ENCODE data around the gene CFAP57. TPM values are rescaled to one million over a fixed set of nuclear protein-coding genes. Genes with fewer than 3 reads are reported as not detected.

CFAP57 gene
- total RNA-seq, 1 donor from 2014 or later = 0.86 TPM

GRCh38 chr1:43153443-43153842 is 18.7 kb upstream of the CFAP57 start:
- H3K27me3 Mint-ChIP-seq (ENCODE audit: low read depth) = peaks cover 3% of the 10 kb centered on the region
- H3K9me3 Mint-ChIP-seq = no peaks in the 10 kb centered on the region
- no peaks in the 10 kb centered on the region for H3K36me3 Mint-ChIP-seq (ENCODE audit: low read depth)
- no peak for TF ChIP-seq CTCF (conservative IDR thresholded peaks at IDR 0.05)
- DNase-seq (ENCODE audit: low read depth, low spot score) = no peak
- H3K27ac Mint-ChIP-seq (ENCODE audit: unreplicated experiment) = no peak overlapping the region
- H3K4me3 Mint-ChIP-seq = no peak overlapping the region
- peaks cover 10% of the 10 kb centered on the region for H3K4me1 Mint-ChIP-seq

- no peak for TF ChIP-seq CTCF (conservative IDR thresholded peaks at IDR 0.05)
- no peak overlapping the region for H3K4me3 Mint-ChIP-seq
- no peaks in the 10 kb centered on the region for H3K36me3 Mint-ChIP-seq (ENCODE audit: low read depth)
- no peaks in the 10 kb centered on the region for H3K27me3 Mint-ChIP-seq (ENCODE audit: low read depth)
- H3K27ac Mint-ChIP-seq (ENCODE audit: unreplicated experiment) = no peak overlapping the region
- no peak for DNase-seq (ENCODE audit: low read depth, low spot score)
- H3K4me1 Mint-ChIP-seq = no peaks in the 10 kb centered on the region
- H3K9me3 Mint-ChIP-seq = no peaks in the 10 kb centered on the region
Measured at GRCh38 chr1:43156026-43156425, 16.1 kb upstream of the CFAP57 start.

GRCh38 chr1:43165162-43165561 is 7.0 kb upstream of the CFAP57 start:
- TF ChIP-seq CTCF (conservative IDR thresholded peaks at IDR 0.05) = no peak
- Mint-ChIP-seq H3K36me3 (ENCODE audit: low read depth) (peaks cover 25% of the 10 kb centered on the region), H3K9me3 (no peaks in the 10 kb centered on the region), H3K4me3 (no peak overlapping the region), H3K27me3 (ENCODE audit: low read depth) (no peaks in the 10 kb centered on the region), H3K4me1 (no peaks in the 10 kb centered on the region), H3K27ac (ENCODE audit: unreplicated experiment) (no peak overlapping the region)
- no peak for DNase-seq (ENCODE audit: low read depth, low spot score)

GRCh38 chr1:43165765-43166164 is 6.4 kb upstream of the CFAP57 start:
- no peaks in the 10 kb centered on the region for H3K9me3 Mint-ChIP-seq

GRCh38 chr1:43171312-43171875 is 736 bp upstream of the CFAP57 start:
- H3K36me3 Mint-ChIP-seq (ENCODE audit: low read depth) = peaks cover 19% of the 10 kb centered on the region
- peaks cover 16% of the 10 kb centered on the region for H3K4me1 Mint-ChIP-seq
- no peak for DNase-seq (ENCODE audit: low read depth, low spot score)
- peaks cover 14% of the 10 kb centered on the region for H3K27me3 Mint-ChIP-seq (ENCODE audit: low read depth)
- peak overlapping the region; percentile 96 for H3K27ac Mint-ChIP-seq (ENCODE audit: unreplicated experiment)
- no peak for TF ChIP-seq CTCF (conservative IDR thresholded peaks at IDR 0.05)
- H3K4me3 Mint-ChIP-seq = peak overlapping the region; percentile 99
- H3K9me3 Mint-ChIP-seq = no peaks in the 10 kb centered on the region

More at GRCh38 chr1:43165765-43166164, 6.4 kb upstream of the CFAP57 start:
- no peak overlapping the region for H3K4me3 Mint-ChIP-seq
- no peaks in the 10 kb centered on the region for H3K27me3 Mint-ChIP-seq (ENCODE audit: low read depth)
- no peak for DNase-seq (ENCODE audit: low read depth, low spot score)
- H3K27ac Mint-ChIP-seq (ENCODE audit: unreplicated experiment) = no peak overlapping the region
- peaks cover 26% of the 10 kb centered on the region for H3K36me3 Mint-ChIP-seq (ENCODE audit: low read depth)
- H3K4me1 Mint-ChIP-seq = peaks cover 2% of the 10 kb centered on the region
- TF ChIP-seq CTCF (conservative IDR thresholded peaks at IDR 0.05) = no peak

All from neural crest cell (in vitro differentiated cells).